RWPE1 (cell line): ENCODE data around the gene NKD1.

ENCODE experiments used
- CTCF ChIA-PET: fragments of 350-600 bp; sonication (Branson Sonifier 250); formaldehyde crosslinking; extraction: SDS; loops from one replicate; lab custom pipeline; 2021; lab: Yijun Ruan, JAX
- POLR2A ChIA-PET: fragments of 400-600 bp; formaldehyde crosslinking; extraction: SDS; loops from one replicate; lab custom pipeline; 2020; ENCODE audit warnings: antibody characterized with exemption; ENCODE audit not compliant: low non-redundant PET; lab: Yijun Ruan, JAX
- DNase-seq: peaks from one replicate; pipeline ENCODE4 v3.0.0; 2012; ENCODE audit warnings: low spot score
- H3K27ac ChIP-seq: fragments of 450-650 bp; 2 replicates; pipeline ENCODE4 v1.5.1; 2017
- TF ChIP-seq, protein P1 (sequence below): fragments of 450-650 bp; conservative IDR thresholded peaks from 2 replicates; pipeline ENCODE4 v1.5.1; 2017; ENCODE audit warnings: low read depth, mild to moderate bottlenecking

NKD1 gene

DNA sequence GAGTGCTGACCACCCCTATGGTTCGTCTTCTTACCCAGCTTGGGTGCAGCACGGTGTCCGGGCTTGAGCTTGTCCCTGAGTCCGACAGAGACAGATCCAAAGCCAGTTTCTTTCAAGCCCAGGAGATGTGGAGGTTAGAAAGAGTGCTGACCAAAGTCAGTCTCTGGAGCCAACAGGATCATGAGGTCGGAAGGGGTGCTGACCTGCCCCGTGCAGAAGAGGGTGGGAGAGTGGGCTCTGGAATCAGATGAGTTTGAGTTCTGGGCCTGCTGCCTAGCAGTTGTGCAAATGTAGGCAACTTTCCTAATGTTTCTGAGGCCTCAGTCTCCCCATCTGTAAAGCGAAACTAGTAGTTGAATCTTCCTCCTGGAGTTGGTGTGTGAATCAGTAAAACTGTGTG lies 24.5 kb downstream of the NKD1 start:
- H3K27ac ChIP-seq: no peak overlapping the region
- TF ChIP-seq, protein P1, sequence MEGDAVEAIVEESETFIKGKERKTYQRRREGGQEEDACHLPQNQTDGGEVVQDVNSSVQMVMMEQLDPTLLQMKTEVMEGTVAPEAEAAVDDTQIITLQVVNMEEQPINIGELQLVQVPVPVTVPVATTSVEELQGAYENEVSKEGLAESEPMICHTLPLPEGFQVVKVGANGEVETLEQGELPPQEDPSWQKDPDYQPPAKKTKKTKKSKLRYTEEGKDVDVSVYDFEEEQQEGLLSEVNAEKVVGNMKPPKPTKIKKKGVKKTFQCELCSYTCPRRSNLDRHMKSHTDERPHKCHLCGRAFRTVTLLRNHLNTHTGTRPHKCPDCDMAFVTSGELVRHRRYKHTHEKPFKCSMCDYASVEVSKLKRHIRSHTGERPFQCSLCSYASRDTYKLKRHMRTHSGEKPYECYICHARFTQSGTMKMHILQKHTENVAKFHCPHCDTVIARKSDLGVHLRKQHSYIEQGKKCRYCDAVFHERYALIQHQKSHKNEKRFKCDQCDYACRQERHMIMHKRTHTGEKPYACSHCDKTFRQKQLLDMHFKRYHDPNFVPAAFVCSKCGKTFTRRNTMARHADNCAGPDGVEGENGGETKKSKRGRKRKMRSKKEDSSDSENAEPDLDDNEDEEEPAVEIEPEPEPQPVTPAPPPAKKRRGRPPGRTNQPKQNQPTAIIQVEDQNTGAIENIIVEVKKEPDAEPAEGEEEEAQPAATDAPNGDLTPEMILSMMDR: no peak
- ChIA-PET POLR2A (no interaction called here), CTCF (no interaction called here)
- no peak for DNase-seq

GRCh38 chr16:50573279-50573678 lies 25.1 kb downstream of the NKD1 start:
- TF ChIP-seq, protein P1: no peak
- POLR2A ChIA-PET: no interaction called here
- no peak for DNase-seq
- CTCF ChIA-PET: no interaction called here
- no peak overlapping the region for H3K27ac ChIP-seq

DNA sequence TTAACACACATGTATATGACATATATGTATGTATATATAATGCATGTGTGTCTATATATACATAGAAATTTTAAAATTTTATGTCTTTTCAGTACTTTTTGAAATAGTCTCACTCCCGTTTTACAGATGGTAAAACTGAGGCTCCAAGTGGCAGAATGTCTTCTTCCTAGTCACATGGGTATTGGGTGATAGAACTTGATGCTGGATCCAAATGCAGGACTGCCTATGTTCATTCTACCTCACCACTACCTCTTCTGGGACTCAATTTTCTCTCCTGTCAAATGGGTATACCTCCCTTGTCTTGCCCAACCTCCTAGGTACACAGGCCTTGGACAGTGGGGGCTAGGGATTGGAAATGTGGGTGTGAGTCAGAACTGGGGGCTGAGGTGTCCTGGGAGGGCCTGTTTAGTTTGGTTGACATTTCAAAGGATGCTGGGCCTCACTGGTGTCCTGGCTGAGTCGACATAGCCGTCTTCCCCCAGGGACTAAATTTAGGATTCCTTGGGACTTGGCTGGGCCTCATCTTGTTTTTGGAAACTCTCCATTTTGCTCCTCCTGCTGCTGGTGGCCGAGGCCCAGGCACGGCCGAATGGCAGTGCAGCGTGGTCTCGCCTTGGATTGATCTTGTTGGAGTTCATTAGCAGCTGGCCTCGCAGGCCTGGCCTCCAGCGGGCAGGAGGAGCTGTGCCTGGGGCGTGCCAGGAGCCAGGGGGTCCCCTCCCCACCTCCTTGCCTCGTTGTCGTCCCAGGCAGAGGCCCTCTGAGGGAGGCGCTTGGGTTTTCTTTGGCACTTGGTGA lies 25.9 kb downstream of the NKD1 start:
- no peak overlapping the region for H3K27ac ChIP-seq
- ChIA-PET POLR2A (no interaction called here), CTCF (interaction anchor here (1.0 kb wide), 1 partner anchor 91 kb away, joined by 3 read pairs; no protein-coding TSS in a partner anchor)
- TF ChIP-seq, protein P1: no peak
- no peak for DNase-seq

GRCh38 chr16:50574745-50575136 lies 26.5 kb downstream of the NKD1 start:
- ChIA-PET POLR2A (no interaction called here), CTCF (interaction anchor here (1.0 kb wide), 1 partner anchor 91 kb away, joined by 3 read pairs; no protein-coding TSS in a partner anchor)
- no peak overlapping the region for H3K27ac ChIP-seq
- no peak for DNase-seq
- TF ChIP-seq, protein P1: no peak

- ChIA-PET CTCF (no interaction called here), POLR2A (no interaction called here)
- DNase-seq: no peak
- H3K27ac ChIP-seq: no peak overlapping the region
- TF ChIP-seq, protein P1: no peak
Measured at GRCh38 chr16:50575743-50576142, 27.5 kb downstream of the NKD1 start.

GRCh38 chr16:50576403-50577113 lies 28.4 kb downstream of the NKD1 start:
- POLR2A ChIA-PET: no interaction called here
- CTCF ChIA-PET: interaction anchor here (0.6 kb wide), 1 partner anchor 319 kb away, joined by 3 read pairs; no protein-coding TSS in a partner anchor
- H3K27ac ChIP-seq: no peak overlapping the region
- DNase-seq: no peak
- TF ChIP-seq, protein P1: no peak
